ENCODE measurements around the gene EEF1A2. TPM values are rescaled to one million over a fixed set of nuclear protein-coding genes. Genes with fewer than 3 reads are reported as not detected.

Gene EEF1A2
- total and polyA plus RNA-seq, 4 experiments from 2014 or later, result 0.36 to 0.81 TPM; not detected in 2

- Mint-ChIP-seq H3K27ac (peak overlapping the region in 1 of 7 donors; percentile 32), H3K9me3 (no peaks in the 10 kb centered on the region), H3K4me1 (peaks cover 5 to 18% (median 7%) of the 10 kb centered on the region in 4 donors), H3K4me3 (no peak overlapping the region), H3K36me3 (no peaks in the 10 kb centered on the region), H3K27me3 (peaks cover 0 to 3% of the 10 kb centered on the region in 2 donors)
- intact Hi-C loops (cut with micrococcal nuclease), result no loop called here
- no peaks in the 10 kb centered on the region for H3K36me3 ChIP-seq (ENCODE audit: insufficient read depth, low read length)
- POLR2A ChIA-PET (ENCODE audit: partially characterized antibody), result interaction anchor here (0.9 kb wide), 1 partner anchor 12 kb away, joined by 3 read pairs; the partner anchor contains the start of gene PPDPF
- peaks cover 10% of the 10 kb centered on the region for H3K4me1 ChIP-seq (ENCODE audit: insufficient read depth, low read length)
- no peak overlapping the region for H3K4me3 ChIP-seq (ENCODE audit: low read length in 2 of 2)
- H3K9me3 ChIP-seq (ENCODE audit: control insufficient read depth in 1 of 2, low read length in 2 of 2), result no peaks in the 10 kb centered on the region
- no peaks in the 10 kb centered on the region for H3K27me3 ChIP-seq (ENCODE audit: insufficient read depth, low read length)
- DNase-seq, result peak in 1 of 5 donors; percentile 32
- CTCF ChIA-PET (ENCODE audit: partially characterized antibody), result no interaction called here
- H3K27ac ChIP-seq (ENCODE audit: low read depth, low read length), result no peak overlapping the region
These were observed 33.6 kb upstream of the EEF1A2 start for GRCh38 chr20:63532449-63532971.

GRCh38 chr20:63531686-63532448 lies 33.0 kb upstream of the EEF1A2 start:
- H3K27ac Mint-ChIP-seq, result peak overlapping the region in 3 of 7 donors; percentile 26 to 74 (median 59)
- ChIA-PET CTCF (ENCODE audit: partially characterized antibody) (no interaction called here), POLR2A (ENCODE audit: partially characterized antibody) (interaction anchor here (0.8 kb wide), 1 partner anchor 11 kb away, joined by 3 read pairs; no protein-coding TSS in a partner anchor)
- no peak overlapping the region for H3K4me3 ChIP-seq (ENCODE audit: low read length in 2 of 2)
- H3K36me3 ChIP-seq (ENCODE audit: insufficient read depth, low read length), result no peaks in the 10 kb centered on the region
- H3K9me3 ChIP-seq (ENCODE audit: control insufficient read depth in 1 of 2, low read length in 2 of 2), result no peaks in the 10 kb centered on the region
- peak in 1 of 5 donors; percentile 29 for DNase-seq
- no peaks in the 10 kb centered on the region for H3K36me3 Mint-ChIP-seq
- no peaks in the 10 kb centered on the region for H3K27me3 ChIP-seq (ENCODE audit: insufficient read depth, low read length)
- intact Hi-C loops (cut with micrococcal nuclease), result no loop called here
- no peaks in the 10 kb centered on the region for H3K9me3 Mint-ChIP-seq
- H3K4me3 Mint-ChIP-seq, result peak overlapping the region in 2 of 8 donors; percentile 13 to 24
- no peak overlapping the region for H3K27ac ChIP-seq (ENCODE audit: low read depth, low read length)
- peaks cover 3% of the 10 kb centered on the region for H3K4me1 ChIP-seq (ENCODE audit: insufficient read depth, low read length)
- peaks cover 0 to 3% of the 10 kb centered on the region in 2 donors for H3K27me3 Mint-ChIP-seq
- peaks cover 4 to 13% (median 6%) of the 10 kb centered on the region in 4 donors for H3K4me1 Mint-ChIP-seq

GRCh38 chr20:63530788-63531160 lies 31.9 kb upstream of the EEF1A2 start:
- POLR2A ChIA-PET (ENCODE audit: partially characterized antibody), result interaction anchor here (0.8 to 1.0 kb wide), 2 partner anchors 10 kb away, joined by 3 read pairs; partner anchors contain the start of gene PPDPF
- intact Hi-C loops (cut with micrococcal nuclease), result no loop called here

GRCh38 chr20:63529861-63530787 lies 31.2 kb upstream of the EEF1A2 start:
- intact Hi-C loops (cut with micrococcal nuclease), result no loop called here

More at GRCh38 chr20:63530788-63531160, 31.9 kb upstream of the EEF1A2 start:
- peak overlapping the region in 1 of 8 donors; percentile 2 for H3K4me3 Mint-ChIP-seq
- Histone ChIP-seq H3K4me3 (ENCODE audit: low read length in 2 of 2) (no peak overlapping the region), H3K27ac (ENCODE audit: low read depth, low read length) (no peak overlapping the region), H3K36me3 (ENCODE audit: insufficient read depth, low read length) (no peaks in the 10 kb centered on the region), H3K27me3 (ENCODE audit: insufficient read depth, low read length) (no peaks in the 10 kb centered on the region), H3K9me3 (ENCODE audit: control insufficient read depth in 1 of 2, low read length in 2 of 2) (no peaks in the 10 kb centered on the region), H3K4me1 (ENCODE audit: insufficient read depth, low read length) (no peaks in the 10 kb centered on the region)
- H3K27me3 Mint-ChIP-seq, result peaks cover 0 to 3% of the 10 kb centered on the region in 2 donors
- DNase-seq, result peak in 1 of 5 donors; percentile 13
- CTCF ChIA-PET (ENCODE audit: partially characterized antibody), result interaction anchor here (0.7 kb wide), 1 partner anchor 1388 kb away, joined by 3 read pairs; no protein-coding TSS in a partner anchor
- no peak overlapping the region for H3K27ac Mint-ChIP-seq
- H3K36me3 Mint-ChIP-seq, result no peaks in the 10 kb centered on the region
- H3K4me1 Mint-ChIP-seq, result peaks cover 4 to 12% (median 6%) of the 10 kb centered on the region in 4 donors
- H3K9me3 Mint-ChIP-seq, result no peaks in the 10 kb centered on the region

GRCh38 chr20:63529180-63529860 lies 30.4 kb upstream of the EEF1A2 start:
- Mint-ChIP-seq H3K36me3 (peaks cover 0 to 2% of the 10 kb centered on the region in 2 donors), H3K4me3 (no peak overlapping the region), H3K9me3 (peaks cover 0 to 2% (median 0%) of the 10 kb centered on the region in 8 donors), H3K27me3 (peaks cover 0 to 3% of the 10 kb centered on the region in 2 donors), H3K4me1 (peaks cover 4 to 12% (median 7%) of the 10 kb centered on the region in 4 donors), H3K27ac (peak overlapping the region in 3 of 7 donors; percentile 29 to 55 (median 36))
- Histone ChIP-seq H3K27ac (ENCODE audit: low read depth, low read length) (no peak overlapping the region), H3K4me3 (ENCODE audit: low read length in 2 of 2) (no peak overlapping the region), H3K27me3 (ENCODE audit: insufficient read depth, low read length) (no peaks in the 10 kb centered on the region), H3K4me1 (ENCODE audit: insufficient read depth, low read length) (no peaks in the 10 kb centered on the region), H3K36me3 (ENCODE audit: insufficient read depth, low read length) (no peaks in the 10 kb centered on the region), H3K9me3 (ENCODE audit: control insufficient read depth in 1 of 2, low read length in 2 of 2) (no peaks in the 10 kb centered on the region)
- intact Hi-C loops (cut with micrococcal nuclease), result no loop called here
- ChIA-PET POLR2A (ENCODE audit: partially characterized antibody) (interaction anchor here (0.7 to 1.1 kb wide), 2 partner anchors 8 to 9 kb away, joined by 3 to 4 read pairs; partner anchors contain the start of genes PPDPF and PTK6), CTCF (ENCODE audit: partially characterized antibody) (interaction anchor here (1.4 kb wide), 1 partner anchor 33 kb away, joined by 3 read pairs; no protein-coding TSS in a partner anchor)
- DNase-seq, result peak in 1 of 5 donors; percentile 15

More at GRCh38 chr20:63529861-63530787, 31.2 kb upstream of the EEF1A2 start:
- peak in 1 of 5 donors; percentile 22 for DNase-seq
- H3K4me3 ChIP-seq (ENCODE audit: low read length in 2 of 2), result no peak overlapping the region
- H3K9me3 ChIP-seq (ENCODE audit: control insufficient read depth in 1 of 2, low read length in 2 of 2), result no peaks in the 10 kb centered on the region
- H3K27me3 ChIP-seq (ENCODE audit: insufficient read depth, low read length), result no peaks in the 10 kb centered on the region
- H3K36me3 ChIP-seq (ENCODE audit: insufficient read depth, low read length), result no peaks in the 10 kb centered on the region
- H3K27ac ChIP-seq (ENCODE audit: low read depth, low read length), result no peak overlapping the region
- ChIA-PET CTCF (ENCODE audit: partially characterized antibody) (interaction anchor here (1.4 kb wide), 1 partner anchor 34 kb away, joined by 3 read pairs; no protein-coding TSS in a partner anchor), POLR2A (ENCODE audit: partially characterized antibody) (interaction anchor here (1.0 kb wide), 1 partner anchor 9 kb away, joined by 3 read pairs; the partner anchor contains the start of gene PPDPF)
- no peak overlapping the region for H3K27ac Mint-ChIP-seq
- H3K4me1 ChIP-seq (ENCODE audit: insufficient read depth, low read length), result no peaks in the 10 kb centered on the region
- peaks cover 4 to 12% (median 6%) of the 10 kb centered on the region in 4 donors for H3K4me1 Mint-ChIP-seq
- H3K4me3 Mint-ChIP-seq, result no peak overlapping the region
- no peaks in the 10 kb centered on the region for H3K36me3 Mint-ChIP-seq
- H3K9me3 Mint-ChIP-seq, result no peaks in the 10 kb centered on the region
- H3K27me3 Mint-ChIP-seq, result peaks cover 0 to 3% of the 10 kb centered on the region in 2 donors

GRCh38 chr20:63527184-63527583 lies 28.3 kb upstream of the EEF1A2 start:
- CTCF ChIA-PET (ENCODE audit: partially characterized antibody), result no interaction called here
- H3K9me3 ChIP-seq (ENCODE audit: control insufficient read depth in 1 of 2, low read length in 2 of 2), result peaks cover 0 to 3% of the 10 kb centered on the region in 2 donors
- H3K36me3 Mint-ChIP-seq, result peaks cover 9% of the 10 kb centered on the region in 2 donors
- H3K27me3 Mint-ChIP-seq, result peaks cover 0 to 3% of the 10 kb centered on the region in 2 donors
- H3K4me3 Mint-ChIP-seq, result no peak overlapping the region
- intact Hi-C loops (cut with micrococcal nuclease), result no loop called here
- peaks cover 5% of the 10 kb centered on the region for H3K4me1 ChIP-seq (ENCODE audit: insufficient read depth, low read length)
- peaks cover 0 to 6% (median 0%) of the 10 kb centered on the region in 8 donors for H3K9me3 Mint-ChIP-seq
- peaks cover 10% of the 10 kb centered on the region for H3K36me3 ChIP-seq (ENCODE audit: insufficient read depth, low read length)
- no peaks in the 10 kb centered on the region for H3K27me3 ChIP-seq (ENCODE audit: insufficient read depth, low read length)
- no peak overlapping the region for H3K4me3 ChIP-seq (ENCODE audit: low read length in 2 of 2)
- no peak overlapping the region for H3K27ac ChIP-seq (ENCODE audit: low read depth, low read length)
- DNase-seq, result peak in 1 of 5 donors; percentile 13
- peak overlapping the region in 2 of 7 donors; percentile 5 to 47 for H3K27ac Mint-ChIP-seq
- H3K4me1 Mint-ChIP-seq, result peaks cover 7 to 19% (median 13%) of the 10 kb centered on the region in 4 donors
- POLR2A ChIA-PET (ENCODE audit: partially characterized antibody), result no interaction called here

All from CD4-positive, alpha-beta memory T cell (primary cell).